IMR-90 (cell line): Measurements from ENCODE around the gene D2HGDH. TPM values are rescaled to one million over a fixed set of nuclear protein-coding genes. Genes with fewer than 3 reads are reported as not detected.
A peak's percentile ranks its signal among the peaks of the same experiment; 100 is the strongest.

Experiments
- ATAC-seq: fragments of 200-7000 bp; cut with Tn5 transposase; 2 replicates; pipeline ENCODE4 v1.9.1; 2020; ENCODE audit warnings: low read depth, mild to moderate bottlenecking, moderate library complexity
- BruUV-seq: library from RNA; stranded (reverse); fragments of 400-500 nt; replicated peaks from 2 replicates; lab custom pipeline; 2021; lab: Mats Ljungman, UMichigan
- CTCF ChIA-PET: fragments of 300-600 bp; formaldehyde crosslinking; extraction: SDS; loops from one replicate; lab custom pipeline; 2021; ENCODE audit warnings: antibody characterized with exemption; lab: Yijun Ruan, JAX
- POLR2A ChIA-PET: fragments of 300-600 bp; sonication (Branson Sonifier 250); formaldehyde crosslinking; loops from one replicate; lab custom pipeline; 2022; ENCODE audit warnings: antibody characterized with exemption; ENCODE audit not compliant: unreplicated experiment; lab: Charles Lee
- DNase-seq: peaks from one replicate; pipeline ENCODE4 v3.0.0; 2013
- H2AFZ ChIP-seq: replicated peaks from 2 replicates; pipeline ENCODE3; 2013; ENCODE audit warnings: low read length, mild to moderate bottlenecking; ENCODE audit not compliant: poor library complexity
- H2AK5ac ChIP-seq: 2 replicates; pipeline ENCODE4 v1.6.1; 2013; ENCODE audit warnings: low read depth, low read length, inconsistent platforms
- H2AK9ac ChIP-seq: replicated peaks from 2 replicates; pipeline ENCODE3; 2013; ENCODE audit warnings: mild to moderate bottlenecking, low read depth, low read length, moderate library complexity; ENCODE audit not compliant: poor library complexity
- H2BK120ac ChIP-seq: 2 replicates; pipeline ENCODE4 v1.6.1; 2013; ENCODE audit warnings: low read depth, low read length, inconsistent platforms
- H2BK15ac ChIP-seq: 3 replicates; pipeline ENCODE4 v1.6.1; 2013; ENCODE audit warnings: low read depth, low read length, inconsistent platforms
- H2BK20ac ChIP-seq: 2 replicates; pipeline ENCODE4 v1.6.1; 2013; ENCODE audit warnings: low read depth, mild to moderate bottlenecking, inconsistent platforms, low read length, moderate library complexity
- H2BK5ac ChIP-seq: 2 replicates; pipeline ENCODE4 v1.6.1; 2013; ENCODE audit warnings: mild to moderate bottlenecking, low read depth, low read length, inconsistent platforms; ENCODE audit not compliant: poor library complexity, severe bottlenecking
- H3K14ac ChIP-seq: replicated peaks from 2 replicates; pipeline ENCODE4 v1.6.1; 2013; ENCODE audit warnings: low read depth, low read length, inconsistent platforms
- H3K18ac ChIP-seq: 2 replicates; pipeline ENCODE4 v1.6.1; 2013; ENCODE audit warnings: low read depth, low read length, control low read depth
- H3K23ac ChIP-seq: 2 replicates; pipeline ENCODE4 v1.6.1; 2013; ENCODE audit warnings: low read depth, low read length, inconsistent platforms
- H3K27ac ChIP-seq: 2 replicates; pipeline ENCODE4 v1.5.1; 2013; ENCODE audit warnings: mild to moderate bottlenecking, control low read depth, low read length; ENCODE audit not compliant: insufficient read depth
- H3K27me3 ChIP-seq: 2 replicates; pipeline ENCODE4 v1.6.1; 2013; ENCODE audit warnings: low read length; ENCODE audit not compliant: control insufficient read depth, insufficient read depth
- H3K36me3 ChIP-seq: 2 replicates; pipeline ENCODE4 v1.6.1; 2013; ENCODE audit warnings: low read length, mixed read lengths; ENCODE audit not compliant: control insufficient read depth, insufficient read depth
- H3K4ac ChIP-seq: 2 replicates; pipeline ENCODE4 v1.6.1; 2013; ENCODE audit warnings: low read depth, low read length, inconsistent platforms
- H3K4me1 ChIP-seq: 2 replicates; pipeline ENCODE4 v1.6.1; 2013; ENCODE audit warnings: low read length, mixed read lengths; ENCODE audit not compliant: control insufficient read depth, insufficient read depth
- H3K4me2 ChIP-seq: 2 replicates; pipeline ENCODE4 v1.6.1; 2013; ENCODE audit warnings: low read depth, mild to moderate bottlenecking, control low read depth, low read length, moderate library complexity
- H3K4me3 ChIP-seq: 2 replicates; pipeline ENCODE4 v1.5.1; 2013; ENCODE audit warnings: low read depth, mild to moderate bottlenecking, control low read depth, low read length, moderate library complexity; ENCODE audit not compliant: insufficient read depth
- H3K56ac ChIP-seq: 2 replicates; pipeline ENCODE4 v1.6.1; 2013; ENCODE audit warnings: low read length, inconsistent platforms; ENCODE audit not compliant: insufficient read depth; ENCODE audit errors: extremely low read depth
- H3K79me1 ChIP-seq, 2 experiments: 2 replicates each; pipeline ENCODE4 v1.6.1; 2013; ENCODE audit warnings: low read length in 2 of 2, inconsistent platforms in 1 of 2, low read depth in 1 of 2
- H3K9ac ChIP-seq: 2 replicates; pipeline ENCODE4 v1.6.1; 2013; ENCODE audit warnings: low read depth, low read length, control low read depth
- H3K9me1 ChIP-seq: 2 replicates; pipeline ENCODE4 v1.6.1; 2013; ENCODE audit warnings: low read length, inconsistent platforms; ENCODE audit not compliant: insufficient read depth
- H3K9me3 ChIP-seq: 2 replicates; pipeline ENCODE4 v1.6.1; 2013; ENCODE audit warnings: low read length; ENCODE audit not compliant: control insufficient read depth, insufficient read depth
- H4K20me1 ChIP-seq: 2 replicates; pipeline ENCODE4 v1.6.1; 2013; ENCODE audit warnings: low read length, inconsistent platforms; ENCODE audit not compliant: insufficient read depth
- H4K5ac ChIP-seq: 2 replicates; pipeline ENCODE4 v1.6.1; 2013; ENCODE audit warnings: mild to moderate bottlenecking, low read depth, low read length, control low read depth
- H4K8ac ChIP-seq, 2 experiments: 2 replicates each; pipeline ENCODE4 v1.6.1; 2013; ENCODE audit warnings: low read depth in 2 of 2, low read length in 2 of 2, control low read depth in 1 of 2, inconsistent platforms in 1 of 2
- H4K91ac ChIP-seq: 2 replicates; pipeline ENCODE4 v1.6.1; 2013; ENCODE audit warnings: low read depth, low read length, inconsistent platforms; ENCODE audit not compliant: insufficient read depth
- BHLHE40 ChIP-seq: fragments of 150-350 bp; IDR thresholded peaks from 2 replicates; pipeline ENCODE4 v1.6.1; 2016; ENCODE audit warnings: mild to moderate bottlenecking, low read depth, low read length
- CEBPB ChIP-seq: IDR thresholded peaks from 2 replicates; pipeline ENCODE4 v1.6.1; 2012; ENCODE audit warnings: low read depth, low read length, improper control_type of control experiment
- CHD1 ChIP-seq: IDR thresholded peaks from 2 replicates; pipeline ENCODE4 v1.6.1; 2012; ENCODE audit warnings: low read depth, low read length, improper control_type of control experiment
- FOS ChIP-seq: fragments of 150-350 bp; IDR thresholded peaks from 2 replicates; pipeline ENCODE4 v1.6.1; 2016; ENCODE audit warnings: low read depth, low read length
- MAFK ChIP-seq: IDR thresholded peaks from 2 replicates; pipeline ENCODE4 v1.6.1; 2012; ENCODE audit warnings: low read depth, low read length, improper control_type of control experiment
- MAZ ChIP-seq: IDR thresholded peaks from 2 replicates; pipeline ENCODE4 v1.6.1; 2012; ENCODE audit warnings: low read depth, mild to moderate bottlenecking, low read length, improper control_type of control experiment, moderate library complexity, borderline replicate concordance
- MXI1 ChIP-seq: IDR thresholded peaks from 2 replicates; pipeline ENCODE4 v1.6.1; 2012; ENCODE audit warnings: low read depth, mild to moderate bottlenecking, low read length, moderate library complexity, borderline replicate concordance
- NFE2L2 ChIP-seq: fragments of 150-350 bp; IDR thresholded peaks from 2 replicates; pipeline ENCODE4 v1.6.1; 2016; ENCODE audit warnings: low read depth, mild to moderate bottlenecking, low read length
- RAD21 ChIP-seq: IDR thresholded peaks from 2 replicates; pipeline ENCODE4 v1.6.1; 2012; ENCODE audit warnings: low read length, improper control_type of control experiment
- RCOR1 ChIP-seq: IDR thresholded peaks from 2 replicates; pipeline ENCODE4 v1.6.1; 2012; ENCODE audit warnings: mild to moderate bottlenecking, low read length, improper control_type of control experiment; ENCODE audit not compliant: insufficient replicate concordance
- RFX5 ChIP-seq: IDR thresholded peaks from 2 replicates; pipeline ENCODE4 v1.8.0; 2012; ENCODE audit warnings: low read depth, mild to moderate bottlenecking, low read length, moderate library complexity
- SMC3 ChIP-seq: fragments of 150-350 bp; IDR thresholded peaks from 2 replicates; pipeline ENCODE4 v1.6.1; 2016; ENCODE audit warnings: low read depth, mild to moderate bottlenecking, antibody characterized with exemption, low read length, moderate library complexity
- WGBS, 2 experiments: methylation state at CpG; one replicate each; pipeline versions ENCODE4 v1.1.5 to v1.1.7; 2013; ENCODE audit warnings: missing lambda C conversion rate in 2 of 2; ENCODE audit not compliant: insufficient read length in 1 of 2; ENCODE audit errors: extremely low coverage in 2 of 2; 5-methylcytosine and 5-hydroxymethylcytosine counted together
- dilution Hi-C: fragments of 300-500 bp; cut with HindIII; formaldehyde crosslinking; loops from one replicate; pipeline ENCODE4 v1.14.3; 2018; ENCODE audit warnings: low sequenced_read_pairs; ENCODE audit not compliant: unreplicated experiment
- in situ Hi-C: fragments of 300-500 bp; cut with MboI; formaldehyde crosslinking; loops from 3 replicates; pipeline ENCODE4 v1.14.3; 2019; ENCODE audit warnings: low sequenced_read_pairs, inconsistent platforms, mixed read lengths
- intact Hi-C: fragments of 100-400 bp; cut with micrococcal nuclease; formaldehyde crosslinking; loops from 2 replicates; pipeline ENCODE4 v1.10.0; 2022
- polyA plus RNA-seq, 3 experiments: library from polyadenylated mRNA; depleted of rRNA; stranded (reverse); fragments of >200 nt; gene quantifications; 2 replicates each; pipeline ENCODE4 v1.2.3, GENCODE V29; 2012; ENCODE audit warnings: low replicate concordance in 1 of 3
- total RNA-seq: library from RNA; depleted of rRNA; stranded (reverse); fragments of >200 nt; gene quantifications from 2 replicates; pipeline ENCODE4 v1.2.3, GENCODE V29; 2012
- TF ChIP-seq, protein P1 (sequence below): fragments of 150-350 bp; IDR thresholded peaks from 2 replicates; pipeline ENCODE4 v1.6.1; 2017; ENCODE audit warnings: mild to moderate bottlenecking, antibody characterized with exemption, low read length, low read depth
- TF ChIP-seq, protein P2 (sequence below): conservative IDR thresholded peaks from 2 replicates; pipeline ENCODE4 v1.5.1; 2012; ENCODE audit warnings: mild to moderate bottlenecking, low read depth, low read length, improper control_type of control experiment
- TF ChIP-seq, protein P3 (sequence below): fragments of 150-350 bp; IDR thresholded peaks from 2 replicates; pipeline ENCODE4 v1.6.1; 2016; ENCODE audit warnings: low read depth, mild to moderate bottlenecking, low read length, moderate library complexity, borderline replicate concordance

The D2HGDH gene
- total and polyA plus RNA-seq, 2 of the 4 experiments (the other 2 are of a cell fraction): 6.3 to 22.1 TPM

DNA sequence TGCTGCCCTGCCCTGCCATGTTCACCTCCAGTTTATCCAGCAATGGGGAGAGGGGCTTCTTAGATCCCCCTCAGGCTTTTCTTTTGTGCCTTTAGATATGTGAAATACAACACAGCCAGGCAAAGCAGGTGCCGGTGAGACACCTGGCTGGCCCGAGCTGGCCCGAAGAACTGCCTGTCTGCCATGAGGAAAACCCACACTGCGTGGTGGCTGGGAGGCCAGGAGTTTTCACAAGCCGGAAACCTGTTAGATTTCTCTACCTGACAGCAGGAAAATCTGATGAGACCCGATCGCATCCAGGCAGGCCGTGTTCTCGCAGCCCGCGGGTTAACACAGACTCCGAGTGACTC lies 36.5 kb downstream of the D2HGDH start:
- no peak overlapping the region for H3K4ac ChIP-seq

More for the DNA sequence above, 36.5 kb downstream of the D2HGDH start:
- Histone ChIP-seq H3K79me1 (no peaks in the 10 kb centered on the region), H3K36me3 (peaks cover 3% of the 10 kb centered on the region; the same call in 1 of the 2 replicates), H3K9me1 (no peaks in the 10 kb centered on the region), H3K4me2 (no peak overlapping the region), H2AK9ac (no peak overlapping the region), H2BK15ac (no peak overlapping the region), H3K4me3 (no peak overlapping the region), H3K27me3 (no peaks in the 10 kb centered on the region; the same call in 1 of the 2 replicates), H3K27ac (no peak overlapping the region), H2AK5ac (no peak overlapping the region), H2BK5ac (no peak overlapping the region), H4K5ac (no peak overlapping the region; the same call in 1 of the 2 replicates), H2BK20ac (no peak overlapping the region), H4K91ac (no peak overlapping the region), H4K8ac (no peak overlapping the region), H3K18ac (peak overlapping the region; percentile 11; the same call in 1 of the 2 replicates), H3K4me1 (peaks cover 12% of the 10 kb centered on the region), H3K23ac (no peak overlapping the region), H3K9ac (no peak overlapping the region), H3K14ac (no peak overlapping the region), H3K9me3 (no peaks in the 10 kb centered on the region), H2AFZ (no peak overlapping the region), H3K56ac (no peak overlapping the region), H4K20me1 (no peaks in the 10 kb centered on the region; the same call in 1 of the 2 replicates), H2BK120ac (no peak overlapping the region)
- in situ Hi-C loops: no loop called here
- BruUV-seq: no TSS peak
- ChIA-PET CTCF (no interaction called here), POLR2A (no interaction called here)
- dilution Hi-C loops: no loop called here
- DNase-seq (no peak), ATAC-seq (no peak)
- intact Hi-C loops: no loop called here
- 99% methylated on average over 7 of the region's 12 CpGs; no CpG with 5 or more reads in 1 of the 2 experiments for WGBS, 2 experiments
- TF ChIP-seq MAZ (no peak), CEBPB (no peak), FOS (no peak), BHLHE40 (no peak), RFX5 (no peak), MXI1 (no peak), CHD1 (no peak), RAD21 (no peak), RCOR1 (no peak), NFE2L2 (no peak), SMC3 (no peak), MAFK (no peak)
- TF ChIP-seq, protein P1, sequence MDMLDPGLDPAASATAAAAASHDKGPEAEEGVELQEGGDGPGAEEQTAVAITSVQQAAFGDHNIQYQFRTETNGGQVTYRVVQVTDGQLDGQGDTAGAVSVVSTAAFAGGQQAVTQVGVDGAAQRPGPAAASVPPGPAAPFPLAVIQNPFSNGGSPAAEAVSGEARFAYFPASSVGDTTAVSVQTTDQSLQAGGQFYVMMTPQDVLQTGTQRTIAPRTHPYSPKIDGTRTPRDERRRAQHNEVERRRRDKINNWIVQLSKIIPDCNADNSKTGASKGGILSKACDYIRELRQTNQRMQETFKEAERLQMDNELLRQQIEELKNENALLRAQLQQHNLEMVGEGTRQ: no peak
- TF ChIP-seq, protein P2, sequence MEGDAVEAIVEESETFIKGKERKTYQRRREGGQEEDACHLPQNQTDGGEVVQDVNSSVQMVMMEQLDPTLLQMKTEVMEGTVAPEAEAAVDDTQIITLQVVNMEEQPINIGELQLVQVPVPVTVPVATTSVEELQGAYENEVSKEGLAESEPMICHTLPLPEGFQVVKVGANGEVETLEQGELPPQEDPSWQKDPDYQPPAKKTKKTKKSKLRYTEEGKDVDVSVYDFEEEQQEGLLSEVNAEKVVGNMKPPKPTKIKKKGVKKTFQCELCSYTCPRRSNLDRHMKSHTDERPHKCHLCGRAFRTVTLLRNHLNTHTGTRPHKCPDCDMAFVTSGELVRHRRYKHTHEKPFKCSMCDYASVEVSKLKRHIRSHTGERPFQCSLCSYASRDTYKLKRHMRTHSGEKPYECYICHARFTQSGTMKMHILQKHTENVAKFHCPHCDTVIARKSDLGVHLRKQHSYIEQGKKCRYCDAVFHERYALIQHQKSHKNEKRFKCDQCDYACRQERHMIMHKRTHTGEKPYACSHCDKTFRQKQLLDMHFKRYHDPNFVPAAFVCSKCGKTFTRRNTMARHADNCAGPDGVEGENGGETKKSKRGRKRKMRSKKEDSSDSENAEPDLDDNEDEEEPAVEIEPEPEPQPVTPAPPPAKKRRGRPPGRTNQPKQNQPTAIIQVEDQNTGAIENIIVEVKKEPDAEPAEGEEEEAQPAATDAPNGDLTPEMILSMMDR: no peak
- TF ChIP-seq, protein P3, sequence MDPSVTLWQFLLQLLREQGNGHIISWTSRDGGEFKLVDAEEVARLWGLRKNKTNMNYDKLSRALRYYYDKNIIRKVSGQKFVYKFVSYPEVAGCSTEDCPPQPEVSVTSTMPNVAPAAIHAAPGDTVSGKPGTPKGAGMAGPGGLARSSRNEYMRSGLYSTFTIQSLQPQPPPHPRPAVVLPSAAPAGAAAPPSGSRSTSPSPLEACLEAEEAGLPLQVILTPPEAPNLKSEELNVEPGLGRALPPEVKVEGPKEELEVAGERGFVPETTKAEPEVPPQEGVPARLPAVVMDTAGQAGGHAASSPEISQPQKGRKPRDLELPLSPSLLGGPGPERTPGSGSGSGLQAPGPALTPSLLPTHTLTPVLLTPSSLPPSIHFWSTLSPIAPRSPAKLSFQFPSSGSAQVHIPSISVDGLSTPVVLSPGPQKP: no peak
